HepG2 (cell line): ENCODE measurements around the gene SULT6B1.

Source experiments
- POLR2G ChIP-seq: fragments of 200-400 bp; formaldehyde crosslinking; IDR thresholded peaks from 2 replicates; pipeline ENCODE4 v1.6.1; 2018; ENCODE audit warnings: mild to moderate bottlenecking, low read depth, low read length, moderate library complexity
- SP1 ChIP-seq, 2 experiments: fragments of 450-650 bp in 1 of 2; sonication (generic) in 1 of 2; formaldehyde crosslinking in 1 of 2; IDR thresholded peaks; 2 replicates each; pipeline versions ENCODE4 v1.4.0 to v1.6.1; 2016 to 2020; ENCODE audit warnings: missing genetic modification reagents in 1 of 2
- TARDBP ChIP-seq: sonication (generic); formaldehyde crosslinking; IDR thresholded peaks from 2 replicates; pipeline ENCODE4 v1.8.0; 2022; ENCODE audit warnings: mild to moderate bottlenecking, missing genetic modification reagents
- ZNF547 ChIP-seq: sonication (generic); formaldehyde crosslinking; IDR thresholded peaks from 2 replicates; pipeline ENCODE4 v1.5.1; 2020; ENCODE audit warnings: mild to moderate bottlenecking, missing genetic modification reagents
- TF ChIP-seq, protein P1 (sequence below): sonication (generic); formaldehyde crosslinking; IDR thresholded peaks from 2 replicates; pipeline ENCODE4 v1.4.0; 2020; ENCODE audit warnings: missing genetic modification reagents
- TF ChIP-seq, protein P2 (sequence below): sonication (generic); formaldehyde crosslinking; IDR thresholded peaks from 2 replicates; pipeline ENCODE4 v1.5.0; 2020; ENCODE audit warnings: mild to moderate bottlenecking, missing genetic modification reagents, moderate library complexity

DNA sequence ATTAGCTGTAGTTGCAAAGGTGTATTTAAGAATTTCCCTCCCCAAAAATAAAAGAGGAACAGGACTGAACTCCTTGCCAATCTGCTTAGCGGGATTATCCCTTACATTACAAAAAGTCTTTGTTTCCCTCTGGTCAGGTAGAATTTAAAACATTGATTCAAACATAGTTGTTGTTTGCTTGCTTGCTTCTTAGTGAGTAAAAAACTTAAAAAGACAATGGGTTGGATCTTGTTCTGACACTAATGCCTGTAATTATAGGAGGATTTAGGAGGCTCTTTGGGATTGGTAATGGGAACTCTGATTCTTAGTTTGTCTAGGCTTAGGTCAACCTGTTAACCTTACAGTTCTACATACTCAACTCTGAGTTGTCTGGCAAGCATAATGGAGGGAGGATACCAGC, 4.1 kb upstream of the SULT6B1 start:
- TF ChIP-seq, protein P1, sequence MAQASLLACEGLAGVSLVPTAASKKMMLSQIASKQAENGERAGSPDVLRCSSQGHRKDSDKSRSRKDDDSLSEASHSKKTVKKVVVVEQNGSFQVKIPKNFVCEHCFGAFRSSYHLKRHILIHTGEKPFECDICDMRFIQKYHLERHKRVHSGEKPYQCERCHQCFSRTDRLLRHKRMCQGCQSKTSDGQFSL (CRISPR knock-in tag), result no peak
- TF ChIP-seq, protein P2, sequence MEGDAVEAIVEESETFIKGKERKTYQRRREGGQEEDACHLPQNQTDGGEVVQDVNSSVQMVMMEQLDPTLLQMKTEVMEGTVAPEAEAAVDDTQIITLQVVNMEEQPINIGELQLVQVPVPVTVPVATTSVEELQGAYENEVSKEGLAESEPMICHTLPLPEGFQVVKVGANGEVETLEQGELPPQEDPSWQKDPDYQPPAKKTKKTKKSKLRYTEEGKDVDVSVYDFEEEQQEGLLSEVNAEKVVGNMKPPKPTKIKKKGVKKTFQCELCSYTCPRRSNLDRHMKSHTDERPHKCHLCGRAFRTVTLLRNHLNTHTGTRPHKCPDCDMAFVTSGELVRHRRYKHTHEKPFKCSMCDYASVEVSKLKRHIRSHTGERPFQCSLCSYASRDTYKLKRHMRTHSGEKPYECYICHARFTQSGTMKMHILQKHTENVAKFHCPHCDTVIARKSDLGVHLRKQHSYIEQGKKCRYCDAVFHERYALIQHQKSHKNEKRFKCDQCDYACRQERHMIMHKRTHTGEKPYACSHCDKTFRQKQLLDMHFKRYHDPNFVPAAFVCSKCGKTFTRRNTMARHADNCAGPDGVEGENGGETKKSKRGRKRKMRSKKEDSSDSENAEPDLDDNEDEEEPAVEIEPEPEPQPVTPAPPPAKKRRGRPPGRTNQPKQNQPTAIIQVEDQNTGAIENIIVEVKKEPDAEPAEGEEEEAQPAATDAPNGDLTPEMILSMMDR (CRISPR knock-in tag), result no peak
- TF ChIP-seq SP1 (IDR thresholded peaks at IDR 0.05) (no peak), SP1 (CRISPR knock-in tag; IDR thresholded peaks at IDR 0.05) (no peak), ZNF547 (CRISPR knock-in tag) (no peak), TARDBP (no peak), POLR2G (no peak)
